MCF 10A (cell line): ENCODE measurements around the gene NDUFAF3. TPM values are rescaled to one million over a fixed set of nuclear protein-coding genes. Genes with fewer than 3 reads are reported as not detected.
A peak's percentile ranks its signal among the peaks of the same experiment; 100 is the strongest.

Experiments used
- BruUV-seq: library from RNA; stranded (reverse); fragments of 400-500 nt; replicated peaks from 2 replicates; lab custom pipeline; 2021; lab: Mats Ljungman, UMichigan
- CTCF ChIA-PET: fragments of 300-600 bp; sonication (Branson Sonifier 250); formaldehyde crosslinking; extraction: SDS; loops from one replicate; lab custom pipeline; 2021; ENCODE audit warnings: antibody characterized with exemption, inconsistent platforms; lab: Yijun Ruan, JAX
- POLR2A ChIA-PET: fragments of 300-600, 350-650 bp; sonication (Branson Sonifier 250); formaldehyde crosslinking; extraction: SDS; loops from one replicate; lab custom pipeline; 2020; ENCODE audit warnings: antibody characterized with exemption, inconsistent platforms; lab: Yijun Ruan, JAX
- DNase-seq: peaks from one replicate; pipeline ENCODE4 v3.0.0-alpha.2; 2018; ENCODE audit not compliant: unreplicated experiment
- H3K27ac Mint-ChIP-seq: one replicate; pipeline ENCODE4 v1.8.0; 2022; ENCODE audit warnings: mild to moderate bottlenecking, low read depth, mixed read lengths; ENCODE audit not compliant: unreplicated experiment
- H3K27me3 Mint-ChIP-seq: one replicate; pipeline ENCODE4 v1.8.0; 2022; ENCODE audit warnings: mixed read lengths; ENCODE audit not compliant: insufficient read depth, unreplicated experiment
- H3K36me3 Mint-ChIP-seq: one replicate; pipeline ENCODE4 v1.8.0; 2022; ENCODE audit warnings: mild to moderate bottlenecking, moderate library complexity, mixed read lengths; ENCODE audit not compliant: insufficient read depth, unreplicated experiment
- H3K4me1 Mint-ChIP-seq: one replicate; pipeline ENCODE4 v1.8.0; 2022; ENCODE audit warnings: mixed read lengths; ENCODE audit not compliant: insufficient read depth, unreplicated experiment
- H3K4me3 Mint-ChIP-seq: one replicate; pipeline ENCODE4 v1.8.0; 2022; ENCODE audit warnings: mild to moderate bottlenecking, moderate library complexity, mixed read lengths; ENCODE audit not compliant: unreplicated experiment
- H3K9me3 Mint-ChIP-seq: one replicate; pipeline ENCODE4 v1.8.0; 2022; ENCODE audit warnings: mixed read lengths; ENCODE audit not compliant: unreplicated experiment
- intact Hi-C: fragments of 100-400 bp; cut with micrococcal nuclease; formaldehyde crosslinking; loops from 2 replicates; pipeline ENCODE4 v1.14.1; 2022
- total RNA-seq: library from RNA; stranded (reverse); gene quantifications from 2 replicates; pipeline ENCODE4 v1.2.3, GENCODE V29; 2022
- TF ChIP-seq, protein P1 (sequence below): fragments of 200-600 bp; IDR thresholded peaks from one replicate; pipeline ENCODE4 v1.8.0; 2022; ENCODE audit warnings: antibody characterized with exemption, mild to moderate bottlenecking; ENCODE audit not compliant: unreplicated experiment

The NDUFAF3 gene
- total RNA-seq, 1 experiment from 2014 or later = 77.8 TPM

DNA sequence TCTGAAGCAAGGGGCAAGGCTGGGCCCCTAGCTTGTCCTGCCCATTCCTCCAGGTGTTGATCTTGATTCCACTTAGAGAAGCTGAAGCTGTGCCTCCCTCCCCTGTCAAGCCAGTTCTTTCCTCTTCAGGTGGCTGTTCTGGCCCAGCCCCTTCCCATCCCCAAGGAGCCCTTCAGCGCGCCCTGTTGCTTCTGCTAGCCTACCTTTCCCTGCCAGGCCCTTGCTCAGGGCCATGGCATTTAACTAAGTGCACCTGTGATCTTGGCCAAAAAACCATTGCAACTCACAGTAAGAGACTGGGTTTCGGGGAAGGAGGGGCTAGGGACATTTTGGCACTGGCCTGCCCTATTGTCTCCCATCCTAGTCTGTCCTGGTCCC lies 16.6 kb upstream of the NDUFAF3 start:
- intact Hi-C loops = loop anchor here (5.0 kb wide), 1 partner anchor 88 kb away; the partner anchor contains the start of gene ARIH2
- CTCF ChIA-PET = interaction anchor here (0.6 to 1.0 kb wide), 3 partner anchors 13 to 729 kb away, joined by 3 to 6 read pairs (median 3); no protein-coding TSS in a partner anchor
- Mint-ChIP-seq H3K36me3 (peaks cover 27% of the 10 kb centered on the region), H3K27me3 (no peaks in the 10 kb centered on the region), H3K27ac (no peak overlapping the region), H3K4me3 (no peak overlapping the region), H3K4me1 (peaks cover 10% of the 10 kb centered on the region), H3K9me3 (no peaks in the 10 kb centered on the region)
- BruUV-seq = no TSS peak
- TF ChIP-seq, protein P1, sequence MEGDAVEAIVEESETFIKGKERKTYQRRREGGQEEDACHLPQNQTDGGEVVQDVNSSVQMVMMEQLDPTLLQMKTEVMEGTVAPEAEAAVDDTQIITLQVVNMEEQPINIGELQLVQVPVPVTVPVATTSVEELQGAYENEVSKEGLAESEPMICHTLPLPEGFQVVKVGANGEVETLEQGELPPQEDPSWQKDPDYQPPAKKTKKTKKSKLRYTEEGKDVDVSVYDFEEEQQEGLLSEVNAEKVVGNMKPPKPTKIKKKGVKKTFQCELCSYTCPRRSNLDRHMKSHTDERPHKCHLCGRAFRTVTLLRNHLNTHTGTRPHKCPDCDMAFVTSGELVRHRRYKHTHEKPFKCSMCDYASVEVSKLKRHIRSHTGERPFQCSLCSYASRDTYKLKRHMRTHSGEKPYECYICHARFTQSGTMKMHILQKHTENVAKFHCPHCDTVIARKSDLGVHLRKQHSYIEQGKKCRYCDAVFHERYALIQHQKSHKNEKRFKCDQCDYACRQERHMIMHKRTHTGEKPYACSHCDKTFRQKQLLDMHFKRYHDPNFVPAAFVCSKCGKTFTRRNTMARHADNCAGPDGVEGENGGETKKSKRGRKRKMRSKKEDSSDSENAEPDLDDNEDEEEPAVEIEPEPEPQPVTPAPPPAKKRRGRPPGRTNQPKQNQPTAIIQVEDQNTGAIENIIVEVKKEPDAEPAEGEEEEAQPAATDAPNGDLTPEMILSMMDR = no peak
- no peak for DNase-seq
- POLR2A ChIA-PET = interaction anchor here (0.6 to 8.3 kb wide), 5 partner anchors 10 to 86 kb away, joined by 3 to 251 read pairs (median 4); partner anchors contain the start of genes DALRD3, IMPDH2 and NDUFAF3

DNA sequence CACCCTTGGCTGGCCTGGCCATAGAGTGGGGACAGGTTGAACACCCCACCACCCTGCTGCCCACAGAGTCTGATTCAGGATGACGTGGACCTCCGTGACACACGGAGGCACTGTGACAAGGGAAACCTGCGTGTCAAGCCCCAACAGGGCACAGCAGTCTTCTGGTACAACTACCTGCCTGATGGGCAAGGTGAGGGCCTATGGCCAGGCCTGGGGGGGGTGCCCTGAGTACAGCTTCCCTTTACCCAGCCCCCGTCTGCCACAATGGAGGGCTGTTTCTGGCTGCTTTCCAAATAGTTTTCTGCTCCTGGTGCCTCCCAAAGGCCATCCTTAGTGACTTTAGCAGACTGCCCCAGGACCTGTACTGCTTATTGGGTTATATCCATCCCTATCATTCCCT lies 15.9 kb upstream of the NDUFAF3 start:
- POLR2A ChIA-PET = interaction anchor here (1.1 to 8.3 kb wide), 8 partner anchors 13 to 127 kb away, joined by 3 to 251 read pairs (median 28); partner anchors contain the start of genes DALRD3, IMPDH2, LAMB2 and NDUFAF3
- peaks cover 35% of the 10 kb centered on the region for H3K36me3 Mint-ChIP-seq
- H3K4me3 Mint-ChIP-seq = peak overlapping the region; percentile 99
- H3K9me3 Mint-ChIP-seq = no peaks in the 10 kb centered on the region
- peaks cover 10% of the 10 kb centered on the region for H3K4me1 Mint-ChIP-seq
- no peak for DNase-seq
- intact Hi-C loops = loop anchor here (2.0 to 5.0 kb wide), 2 partner anchors 17 to 89 kb away; partner anchors contain the start of gene ARIH2
- TF ChIP-seq, protein P1 = no peak
- CTCF ChIA-PET = interaction anchor here (0.6 to 4.6 kb wide), 2 partner anchors 18 to 729 kb away, joined by 3 to 38 read pairs; partner anchors contain the start of gene P4HTM
- peak overlapping the region; percentile 99 for H3K27ac Mint-ChIP-seq
- H3K27me3 Mint-ChIP-seq = no peaks in the 10 kb centered on the region
- BruUV-seq = no TSS peak

DNA sequence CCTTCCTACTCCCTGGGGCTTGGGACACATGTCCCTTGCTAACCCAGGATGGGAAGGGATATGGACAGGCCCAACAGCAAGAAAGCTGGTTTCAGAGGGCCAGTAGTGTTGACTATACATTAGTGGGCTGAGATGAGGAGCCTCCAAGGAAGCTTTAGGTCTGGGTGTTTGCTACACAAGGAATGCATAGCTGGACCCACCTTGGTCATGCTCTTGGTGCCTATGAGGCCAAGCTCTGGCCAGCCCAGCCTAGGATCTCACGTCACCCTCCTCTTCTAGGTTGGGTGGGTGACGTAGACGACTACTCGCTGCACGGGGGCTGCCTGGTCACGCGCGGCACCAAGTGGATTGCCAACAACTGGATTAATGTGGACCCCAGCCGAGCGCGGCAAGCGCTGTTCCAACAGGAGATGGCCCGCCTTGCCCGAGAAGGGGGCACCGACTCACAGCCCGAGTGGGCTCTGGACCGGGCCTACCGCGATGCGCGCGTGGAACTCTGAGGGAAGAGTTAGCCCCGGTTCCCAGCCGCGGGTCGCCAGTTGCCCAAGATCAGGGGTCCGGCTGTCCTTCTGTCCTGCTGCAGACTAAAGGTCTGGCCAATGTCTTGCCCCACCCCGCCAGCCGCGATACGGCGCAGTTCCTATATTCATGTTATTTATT lies 15.4 kb upstream of the NDUFAF3 start:
- Mint-ChIP-seq H3K9me3 (no peaks in the 10 kb centered on the region), H3K4me1 (peaks cover 10% of the 10 kb centered on the region), H3K36me3 (peaks cover 40% of the 10 kb centered on the region), H3K27ac (peak overlapping the region; percentile 99), H3K4me3 (peak overlapping the region; percentile 99), H3K27me3 (no peaks in the 10 kb centered on the region)
- intact Hi-C loops = loop anchor here (2.0 to 5.0 kb wide), 2 partner anchors 18 to 89 kb away; partner anchors contain the start of gene ARIH2
- DNase-seq = no peak
- TSS peak; percentile 90 for BruUV-seq
- POLR2A ChIA-PET = interaction anchor here (0.6 to 8.3 kb wide), 25 partner anchors 9 to 567 kb away, joined by 3 to 251 read pairs (median 6); partner anchors contain the start of genes ARIH2, CCDC51, CELSR3 and DAG1
- CTCF ChIA-PET = interaction anchor here (0.6 to 4.6 kb wide), 8 partner anchors 14 to 367 kb away, joined by 3 to 38 read pairs (median 4); partner anchors contain the start of genes NDUFAF3 and P4HTM
- TF ChIP-seq, protein P1 = no peak
